Activated CD8-positive, alpha-beta T cell treated with anti-CD3 and anti-CD28 coated beads, Interleukin-2, amount 10 ng/mL, durations not matched to agents 7 days and 5 days (primary cell): ENCODE results near the gene PLVAP. TPM values are rescaled to one million over a fixed set of nuclear protein-coding genes. Genes with fewer than 3 reads are reported as not detected.
"Not testable (repeated sequence)": the region's sequence is repeated elsewhere in the genome, so short reads cannot be mapped to it uniquely, and the experiment has no call there.

Source experiments
- ATAC-seq: fragments of 150-1000 bp; cut with Tn5 transposase; one replicate; pipeline ENCODE4 v1.10.0; 2021; ENCODE audit warnings: moderate library complexity
- CTCF ChIA-PET: fragments of 350-600 bp; sonication (Branson Sonifier 250); formaldehyde crosslinking; loops from one replicate; lab custom pipeline; 2021; ENCODE audit warnings: antibody characterized with exemption; lab: Charles Lee
- POLR2A ChIA-PET: fragments of 350-600 bp; sonication (Branson Sonifier 250); formaldehyde crosslinking; loops from one replicate; lab custom pipeline; 2021; ENCODE audit warnings: antibody characterized with exemption; lab: Charles Lee
- DNase-seq: peaks from one replicate; pipeline ENCODE4 v3.0.0-alpha.2; 2020
- H3K27ac Mint-ChIP-seq: one replicate; pipeline ENCODE4 v1.8.0; 2021; ENCODE audit warnings: mild to moderate bottlenecking, mixed read lengths
- H3K27me3 Mint-ChIP-seq: one replicate; pipeline ENCODE4 v1.8.0; 2021; ENCODE audit warnings: low read depth, mixed read lengths
- H3K36me3 Mint-ChIP-seq: one replicate; pipeline ENCODE4 v1.8.0; 2021; ENCODE audit warnings: low read depth, mixed read lengths
- H3K4me1 Mint-ChIP-seq: one replicate; pipeline ENCODE4 v1.8.0; 2021; ENCODE audit warnings: low read depth, mixed read lengths
- H3K4me3 Mint-ChIP-seq: one replicate; pipeline ENCODE4 v1.8.0; 2021; ENCODE audit warnings: mild to moderate bottlenecking, mixed read lengths
- H3K9me3 Mint-ChIP-seq: one replicate; pipeline ENCODE4 v1.8.0; 2022; ENCODE audit warnings: mixed read lengths; ENCODE audit not compliant: insufficient read depth
- total RNA-seq, 2 experiments: library from RNA; stranded (reverse); gene quantifications; one replicate each; pipeline ENCODE4 v1.2.3, GENCODE V29; 2021

PLVAP gene
- total RNA-seq, 2 experiments from 2014 or later = 0.11 TPM; not detected in 1

- CTCF ChIA-PET = interaction anchor here (1.1 to 1.4 kb wide), 2 partner anchors 11 to 35 kb away, joined by 3 to 5 read pairs; no protein-coding TSS in a partner anchor
- H3K36me3 Mint-ChIP-seq = peaks cover 4% of the 10 kb centered on the region
- ATAC-seq (no peak), DNase-seq (no peak)
- POLR2A ChIA-PET = no interaction called here
- H3K27me3 Mint-ChIP-seq = peaks cover 11% of the 10 kb centered on the region
- H3K4me1 Mint-ChIP-seq = peaks cover 16% of the 10 kb centered on the region
- H3K4me3 Mint-ChIP-seq = no peak overlapping the region
- H3K27ac Mint-ChIP-seq = no peak overlapping the region
- H3K9me3 Mint-ChIP-seq = peaks cover 7% of the 10 kb centered on the region
Observed at GRCh38 chr19:17380426-17381138, 3.4 kb upstream of the PLVAP start.

- Mint-ChIP-seq H3K27ac (peak overlapping the region; percentile 42), H3K36me3 (peaks cover 4% of the 10 kb centered on the region), H3K4me3 (no peak overlapping the region), H3K4me1 (peaks cover 16% of the 10 kb centered on the region), H3K9me3 (peaks cover 7% of the 10 kb centered on the region), H3K27me3 (peaks cover 11% of the 10 kb centered on the region)
- ATAC-seq (no peak), DNase-seq (no peak)
- ChIA-PET POLR2A (no interaction called here), CTCF (no interaction called here)
Observed at GRCh38 chr19:17379221-17379631, 2.1 kb upstream of the PLVAP start.

- ChIA-PET CTCF (interaction anchor here (2.3 kb wide), 1 partner anchor 7 kb away, joined by 10 read pairs; no protein-coding TSS in a partner anchor), POLR2A (no interaction called here)
- DNase-seq (no peak), ATAC-seq (no peak)
- no peak overlapping the region for H3K4me3 Mint-ChIP-seq
- no peak overlapping the region for H3K27ac Mint-ChIP-seq
- peaks cover 11% of the 10 kb centered on the region for H3K4me1 Mint-ChIP-seq
- peaks cover 7% of the 10 kb centered on the region for H3K9me3 Mint-ChIP-seq
- H3K36me3 Mint-ChIP-seq = peaks cover 4% of the 10 kb centered on the region
- H3K27me3 Mint-ChIP-seq = peaks cover 11% of the 10 kb centered on the region
Observed at GRCh38 chr19:17378271-17378670, 1.1 kb upstream of the PLVAP start.

GRCh38 chr19:17370026-17370587 lies 7.0 kb downstream of the PLVAP start:
- Mint-ChIP-seq H3K36me3 (no peaks in the 10 kb centered on the region), H3K27me3 (peaks cover 6% of the 10 kb centered on the region), H3K27ac (no peak overlapping the region), H3K4me1 (peaks cover 7% of the 10 kb centered on the region), H3K9me3 (no peaks in the 10 kb centered on the region), H3K4me3 (no peak overlapping the region)
- DNase-seq = no peak
- CTCF ChIA-PET = no interaction called here
- ATAC-seq = no peak
- POLR2A ChIA-PET = no interaction called here

- H3K9me3 Mint-ChIP-seq = no peaks in the 10 kb centered on the region
Observed at GRCh38 chr19:17365361-17365760, 11.8 kb downstream of the PLVAP start.

GRCh38 chr19:17363852-17364605 lies 13.1 kb downstream of the PLVAP start:
- H3K27me3 Mint-ChIP-seq, POLR2A ChIA-PET, H3K36me3 Mint-ChIP-seq, H3K4me1 Mint-ChIP-seq, ATAC-seq, DNase-seq, H3K4me3 Mint-ChIP-seq, H3K9me3 Mint-ChIP-seq, H3K27ac Mint-ChIP-seq: not testable (repeated sequence)
- CTCF ChIA-PET = interaction anchor here (1.1 kb wide), 1 partner anchor 104 kb away, joined by 3 read pairs; no protein-coding TSS in a partner anchor

More at GRCh38 chr19:17365361-17365760, 11.8 kb downstream of the PLVAP start:
- ATAC-seq (no peak), DNase-seq (no peak)
- Mint-ChIP-seq H3K27ac (no peak overlapping the region), H3K36me3 (no peaks in the 10 kb centered on the region), H3K4me3 (no peak overlapping the region), H3K4me1 (peaks cover 5% of the 10 kb centered on the region), H3K27me3 (peaks cover 7% of the 10 kb centered on the region)
- POLR2A ChIA-PET = no interaction called here
- CTCF ChIA-PET = interaction anchor here (1.9 kb wide), 1 partner anchor 20 kb away, joined by 6 read pairs; no protein-coding TSS in a partner anchor

GRCh38 chr19:17359905-17360800 lies 17.0 kb downstream of the PLVAP start:
- Mint-ChIP-seq H3K4me3 (no peak overlapping the region), H3K36me3 (no peaks in the 10 kb centered on the region), H3K9me3 (no peaks in the 10 kb centered on the region), H3K27me3 (peaks cover 5% of the 10 kb centered on the region), H3K4me1 (no peaks in the 10 kb centered on the region), H3K27ac (no peak overlapping the region)
- ATAC-seq (no peak), DNase-seq (no peak)
- ChIA-PET POLR2A (no interaction called here), CTCF (no interaction called here)

- Mint-ChIP-seq H3K27ac (no peak overlapping the region), H3K36me3 (no peaks in the 10 kb centered on the region), H3K4me1 (peaks cover 3% of the 10 kb centered on the region), H3K4me3 (no peak overlapping the region), H3K27me3 (peaks cover 5% of the 10 kb centered on the region), H3K9me3 (no peaks in the 10 kb centered on the region)
- ChIA-PET CTCF (interaction anchor here (1.3 kb wide), 1 partner anchor 13 kb away, joined by 3 read pairs; no protein-coding TSS in a partner anchor), POLR2A (no interaction called here)
- DNase-seq (no peak), ATAC-seq (no peak)
Observed at GRCh38 chr19:17358395-17358794, 18.7 kb downstream of the PLVAP start.

GRCh38 chr19:17357724-17358123 lies 19.4 kb downstream of the PLVAP start:
- Mint-ChIP-seq H3K9me3 (no peaks in the 10 kb centered on the region), H3K4me3 (no peak overlapping the region), H3K27ac (no peak overlapping the region), H3K4me1 (peaks cover 4% of the 10 kb centered on the region), H3K36me3 (no peaks in the 10 kb centered on the region), H3K27me3 (peaks cover 4% of the 10 kb centered on the region)
- DNase-seq = no peak
- CTCF ChIA-PET = interaction anchor here (1.3 kb wide), 1 partner anchor 12 kb away, joined by 3 read pairs; no protein-coding TSS in a partner anchor
- ATAC-seq = no peak
- POLR2A ChIA-PET = no interaction called here

- ATAC-seq (no peak), DNase-seq (no peak)
- POLR2A ChIA-PET = no interaction called here
- CTCF ChIA-PET = interaction anchor here (1.3 kb wide), 1 partner anchor 12 kb away, joined by 3 read pairs; no protein-coding TSS in a partner anchor
- H3K27me3 Mint-ChIP-seq = peaks cover 2% of the 10 kb centered on the region
- no peaks in the 10 kb centered on the region for H3K36me3 Mint-ChIP-seq
- no peak overlapping the region for H3K27ac Mint-ChIP-seq
- no peak overlapping the region for H3K4me3 Mint-ChIP-seq
- H3K9me3 Mint-ChIP-seq = no peaks in the 10 kb centered on the region
- peaks cover 5% of the 10 kb centered on the region for H3K4me1 Mint-ChIP-seq
Observed at GRCh38 chr19:17357078-17357666, 20.0 kb downstream of the PLVAP start.

- Mint-ChIP-seq H3K9me3 (no peaks in the 10 kb centered on the region), H3K4me1 (peaks cover 25% of the 10 kb centered on the region), H3K27ac (peak overlapping the region; percentile 24), H3K27me3 (peaks cover 17% of the 10 kb centered on the region), H3K36me3 (no peaks in the 10 kb centered on the region), H3K4me3 (no peak overlapping the region)
- ChIA-PET CTCF (no interaction called here), POLR2A (no interaction called here)
- no peak for DNase-seq
- no peak for ATAC-seq
Observed at GRCh38 chr19:17353386-17353785, 23.8 kb downstream of the PLVAP start.
